Uterine smooth muscle cell (primary cell): ENCODE measurements around the gene TSPAN9. TPM values are rescaled to one million over a fixed set of nuclear protein-coding genes. Genes with fewer than 3 reads are reported as not detected.

Experiments
- total RNA-seq: library from RNA; depleted of rRNA; stranded (reverse); fragments of >200 nt; gene quantifications from 2 replicates; pipeline ENCODE4 v1.2.3, GENCODE V29; 2014

Gene TSPAN9
- total RNA-seq, result 24.6 and 37.2 TPM in 2 replicates

DNA sequence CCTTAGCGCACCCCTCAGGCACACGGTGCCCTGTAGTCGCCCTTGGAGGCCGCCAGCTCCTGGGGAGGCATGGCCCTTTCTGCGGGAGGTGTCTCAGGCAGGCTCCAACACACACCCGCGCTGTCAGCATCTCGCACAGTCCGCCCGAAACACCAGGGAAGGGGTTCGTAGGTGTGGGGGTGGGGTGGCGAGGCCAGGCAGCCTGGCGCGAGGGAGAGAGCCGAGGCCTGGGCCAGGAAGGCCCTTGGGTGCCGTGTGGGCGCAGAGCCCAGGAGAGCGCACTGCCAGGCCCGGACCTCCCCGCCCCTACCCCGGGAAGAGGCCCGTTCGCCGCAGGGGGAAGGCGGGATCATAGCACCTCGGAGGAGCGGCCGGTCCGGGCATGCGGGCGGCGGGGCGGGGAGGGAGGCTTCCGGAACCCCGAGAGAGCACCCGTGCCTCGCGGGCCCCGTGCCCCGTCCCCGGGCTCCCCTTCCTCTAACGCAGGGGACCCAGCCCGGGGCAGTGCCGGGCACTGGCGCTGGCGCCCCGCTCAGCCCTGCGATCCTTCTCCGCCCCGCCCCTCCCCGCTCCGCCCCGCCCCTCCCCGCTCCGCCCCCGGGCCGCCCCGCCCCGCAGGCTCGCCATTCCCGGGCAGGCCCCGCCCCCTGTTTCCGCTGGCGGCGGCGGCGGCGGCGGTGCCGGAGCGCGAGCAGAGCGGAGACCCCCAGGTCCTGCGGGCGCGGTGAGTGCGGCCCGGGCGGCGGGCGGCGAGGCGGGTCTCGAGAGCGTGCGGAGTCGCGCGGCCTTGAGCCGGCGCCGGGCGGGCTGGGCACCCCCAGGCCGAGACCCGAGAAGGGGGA is at the start of gene TSPAN9:
Gene TSPAN9, plus strand, starts transcription at position 650 of the 842 bp plus-strand sequence. CDS start 123,815 bp downstream, outside the sequence.

Other genes with a start within 250 kb of the TSPAN9 start
- under 0.01 and 0.22 TPM in 2 replicates for gene NRIP2, start 242.3 kb upstream of the TSPAN9 start, total RNA-seq
- 0.12 TPM in 1 of 2 replicates, not detected in the other for gene TEX52, start 220.3 kb upstream of the TSPAN9 start, total RNA-seq
- 5.7 and 14.3 TPM in 2 replicates for gene FOXM1, start 200.2 kb upstream of the TSPAN9 start, total RNA-seq
- 20.6 and 30.1 TPM in 2 replicates for gene RHNO1, start 200.2 kb upstream of the TSPAN9 start, total RNA-seq
- 32.0 and 38.0 TPM in 2 replicates for gene TULP3, start 186.5 kb upstream of the TSPAN9 start, total RNA-seq
- 5.3 and 6.4 TPM in 2 replicates for gene TEAD4, start 118.0 kb upstream of the TSPAN9 start, total RNA-seq